GM18909 (cell line): ENCODE measurements around the gene SIGMAR1.

Source experiments
- ATAC-seq: cut with Tn5 transposase; IDR thresholded peaks from one replicate; pipeline ENCODE4 v1.9.1; 2021; ENCODE audit warnings: mild to moderate bottlenecking; ENCODE audit not compliant: unreplicated experiment, poor library complexity

SIGMAR1 gene

DNA sequence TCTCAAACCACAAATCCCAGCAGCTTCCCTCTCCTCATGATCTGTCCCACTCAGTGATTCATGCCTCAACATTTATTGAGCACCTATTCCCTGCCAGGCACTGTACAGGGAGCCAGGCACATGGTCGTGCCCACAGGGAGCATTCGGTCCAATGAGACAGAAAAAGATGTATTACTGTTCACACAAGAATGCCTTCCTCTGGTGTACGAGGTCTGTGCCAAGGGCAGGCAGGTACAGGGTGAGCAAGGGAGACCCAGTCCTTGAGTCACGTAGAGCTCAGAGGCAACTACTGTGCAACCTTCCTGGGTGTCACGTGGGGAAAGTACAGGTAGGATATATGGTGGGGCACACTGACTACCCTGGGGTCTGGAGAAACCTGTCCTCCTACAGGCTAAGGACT, 52.6 kb downstream of the SIGMAR1 start:
- ATAC-seq: no peak
